SK-N-SH treated with all-trans-retinoic acid at 6 μM for 48 hours (cell line): ENCODE results near the gene AKAP6.
A peak's percentile ranks its signal among the peaks of the same experiment; 100 is the strongest.

Experiments used
- ATAC-seq: fragments of 200-7000 bp; cut with Tn5 transposase; 3 replicates; pipeline ENCODE4 v1.9.1; 2020; ENCODE audit warnings: mild to moderate bottlenecking, moderate library complexity
- ARNTL ChIP-seq: fragments of 450-650 bp; formaldehyde crosslinking; IDR thresholded peaks from 2 replicates; pipeline ENCODE4 v1.5.0; 2020; ENCODE audit warnings: low read depth, mild to moderate bottlenecking, moderate library complexity, borderline replicate concordance
- CSDC2 ChIP-seq: fragments of 250-450 bp; sonication (Bioruptor Pico); IDR thresholded peaks from 2 replicates; pipeline ENCODE4 v1.5.0; 2020; ENCODE audit warnings: mild to moderate bottlenecking, moderate library complexity
- ESRRG ChIP-seq: fragments of 250-450 bp; sonication (Bioruptor Pico); IDR thresholded peaks from 2 replicates; pipeline ENCODE4 v1.6.1; 2021; ENCODE audit warnings: mild to moderate bottlenecking
- GLIS3 ChIP-seq: fragments of 250-450 bp; sonication (Bioruptor Pico); IDR thresholded peaks from 2 replicates; pipeline ENCODE4 v1.5.0; 2020; ENCODE audit warnings: mild to moderate bottlenecking, moderate library complexity
- ISL1 ChIP-seq: fragments of 250-450 bp; sonication (Bioruptor Pico); IDR thresholded peaks from 2 replicates; pipeline ENCODE4 v2.1.2; 2022; ENCODE audit warnings: mild to moderate bottlenecking, moderate library complexity
- OSR1 ChIP-seq: fragments of 250-450 bp; sonication (Bioruptor Pico); IDR thresholded peaks from 2 replicates; pipeline ENCODE4 v1.8.0; 2022; ENCODE audit warnings: moderate library complexity, mild to moderate bottlenecking, inconsistent platforms
- PPARA ChIP-seq: fragments of 250-450 bp; sonication (Bioruptor Pico); IDR thresholded peaks from 2 replicates; pipeline ENCODE4 v1.5.0; 2020; ENCODE audit warnings: mild to moderate bottlenecking, borderline replicate concordance
- RARB ChIP-seq: fragments of 250-450 bp; sonication (Bioruptor Pico); IDR thresholded peaks from 2 replicates; pipeline ENCODE4 v1.8.0; 2021; ENCODE audit warnings: mild to moderate bottlenecking, moderate library complexity
- SNAI2 ChIP-seq: fragments of 250-450 bp; sonication (Bioruptor Pico); IDR thresholded peaks from 2 replicates; pipeline ENCODE4 v1.5.0; 2020; ENCODE audit warnings: mild to moderate bottlenecking, moderate library complexity
- TCF4 ChIP-seq: fragments of 250-450 bp; sonication (Bioruptor Pico); IDR thresholded peaks from 2 replicates; pipeline ENCODE4 v1.8.0; 2021; ENCODE audit warnings: mild to moderate bottlenecking, moderate library complexity, borderline replicate concordance
- TOX ChIP-seq: fragments of 250-450 bp; sonication (Bioruptor Pico); IDR thresholded peaks from 2 replicates; pipeline ENCODE4 v1.8.0; 2021; ENCODE audit warnings: mild to moderate bottlenecking, moderate library complexity, borderline replicate concordance
- ZC3H10 ChIP-seq: fragments of 250-450 bp; sonication (Bioruptor Pico); IDR thresholded peaks from 2 replicates; pipeline ENCODE4 v1.5.1; 2021; ENCODE audit warnings: mild to moderate bottlenecking, moderate library complexity
- ZFP3 ChIP-seq: fragments of 250-450 bp; sonication (Bioruptor Pico); IDR thresholded peaks from 2 replicates; pipeline ENCODE4 v1.5.0; 2020; ENCODE audit warnings: mild to moderate bottlenecking, moderate library complexity
- ZFP30 ChIP-seq: fragments of 450-650 bp; formaldehyde crosslinking; IDR thresholded peaks from 2 replicates; pipeline ENCODE4 v1.5.0; 2022; ENCODE audit warnings: mild to moderate bottlenecking, moderate library complexity
- ZNF565 ChIP-seq: fragments of 450-650 bp; formaldehyde crosslinking; conservative IDR thresholded peaks from 2 replicates; pipeline ENCODE4 v1.5.0; 2020; ENCODE audit warnings: low read depth, mild to moderate bottlenecking, moderate library complexity
- ZNF70 ChIP-seq: fragments of 450-650 bp; formaldehyde crosslinking; IDR thresholded peaks from 2 replicates; pipeline ENCODE4 v1.5.0; 2020; ENCODE audit warnings: mild to moderate bottlenecking, moderate library complexity
- ZNF8 ChIP-seq: fragments of 450-650 bp; formaldehyde crosslinking; IDR thresholded peaks from 2 replicates; pipeline ENCODE4 v1.5.0; 2020; ENCODE audit warnings: mild to moderate bottlenecking, moderate library complexity
- TF ChIP-seq, protein P1 (sequence below): fragments of 250-450 bp; sonication (Bioruptor Pico); IDR thresholded peaks from 2 replicates; pipeline ENCODE4 v1.5.0; 2020; ENCODE audit warnings: mild to moderate bottlenecking, moderate library complexity
- TF ChIP-seq, protein P2 (sequence below): fragments of 250-450 bp; sonication (Bioruptor Pico); IDR thresholded peaks from 2 replicates; pipeline ENCODE4 v1.5.1; 2020; ENCODE audit warnings: low read depth, mild to moderate bottlenecking, moderate library complexity
- TF ChIP-seq, protein P3 (sequence below): fragments of 250-450 bp; sonication (Bioruptor Pico); IDR thresholded peaks from 2 replicates; pipeline ENCODE4 v1.5.1; 2021; ENCODE audit warnings: mild to moderate bottlenecking, moderate library complexity
- TF ChIP-seq, protein P4 (sequence below): fragments of 250-450 bp; sonication (Bioruptor Pico); IDR thresholded peaks from 2 replicates; pipeline ENCODE4 v1.8.0; 2021; ENCODE audit warnings: low read depth, mild to moderate bottlenecking, moderate library complexity, borderline replicate concordance
- TF ChIP-seq, protein P5 (sequence below): fragments of 250-450 bp; sonication (Bioruptor Pico); IDR thresholded peaks from 2 replicates; pipeline ENCODE4 v1.8.0; 2020; ENCODE audit warnings: mild to moderate bottlenecking, moderate library complexity, borderline replicate concordance

AKAP6 gene

DNA sequence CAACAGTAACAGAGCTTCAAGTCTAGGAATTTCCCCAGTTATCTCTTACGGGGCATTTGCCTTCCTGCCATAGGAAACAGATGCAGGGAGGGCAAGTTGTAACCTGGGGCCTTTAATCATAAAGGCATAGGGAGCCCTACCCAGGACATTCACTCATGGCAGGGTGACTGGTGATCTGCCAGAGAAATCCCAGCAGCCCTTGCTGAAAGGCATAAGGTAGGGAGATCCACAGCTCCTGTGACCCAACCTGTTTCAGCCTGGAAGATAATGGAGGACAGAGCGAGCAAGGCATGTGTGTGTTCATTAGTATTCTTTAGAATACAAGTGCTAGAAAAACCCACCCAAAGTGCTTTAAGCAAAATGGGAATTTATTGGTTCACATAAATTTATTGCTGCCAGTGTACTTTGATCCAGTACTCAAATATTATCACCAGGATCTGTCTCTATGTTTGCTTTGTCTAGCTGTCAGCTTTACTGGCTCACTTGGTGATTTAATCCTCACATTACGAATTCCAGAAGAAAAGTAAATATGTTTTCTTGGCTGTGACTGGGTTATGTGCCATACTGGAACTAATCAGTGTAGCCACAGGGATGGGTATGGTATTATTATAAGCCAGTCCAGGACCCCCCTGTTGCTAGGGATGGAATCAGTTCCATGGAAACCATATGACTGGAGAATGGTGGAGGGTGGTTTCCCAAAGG, 21.1 kb upstream of the AKAP6 start:
- TF ChIP-seq, protein P1, sequence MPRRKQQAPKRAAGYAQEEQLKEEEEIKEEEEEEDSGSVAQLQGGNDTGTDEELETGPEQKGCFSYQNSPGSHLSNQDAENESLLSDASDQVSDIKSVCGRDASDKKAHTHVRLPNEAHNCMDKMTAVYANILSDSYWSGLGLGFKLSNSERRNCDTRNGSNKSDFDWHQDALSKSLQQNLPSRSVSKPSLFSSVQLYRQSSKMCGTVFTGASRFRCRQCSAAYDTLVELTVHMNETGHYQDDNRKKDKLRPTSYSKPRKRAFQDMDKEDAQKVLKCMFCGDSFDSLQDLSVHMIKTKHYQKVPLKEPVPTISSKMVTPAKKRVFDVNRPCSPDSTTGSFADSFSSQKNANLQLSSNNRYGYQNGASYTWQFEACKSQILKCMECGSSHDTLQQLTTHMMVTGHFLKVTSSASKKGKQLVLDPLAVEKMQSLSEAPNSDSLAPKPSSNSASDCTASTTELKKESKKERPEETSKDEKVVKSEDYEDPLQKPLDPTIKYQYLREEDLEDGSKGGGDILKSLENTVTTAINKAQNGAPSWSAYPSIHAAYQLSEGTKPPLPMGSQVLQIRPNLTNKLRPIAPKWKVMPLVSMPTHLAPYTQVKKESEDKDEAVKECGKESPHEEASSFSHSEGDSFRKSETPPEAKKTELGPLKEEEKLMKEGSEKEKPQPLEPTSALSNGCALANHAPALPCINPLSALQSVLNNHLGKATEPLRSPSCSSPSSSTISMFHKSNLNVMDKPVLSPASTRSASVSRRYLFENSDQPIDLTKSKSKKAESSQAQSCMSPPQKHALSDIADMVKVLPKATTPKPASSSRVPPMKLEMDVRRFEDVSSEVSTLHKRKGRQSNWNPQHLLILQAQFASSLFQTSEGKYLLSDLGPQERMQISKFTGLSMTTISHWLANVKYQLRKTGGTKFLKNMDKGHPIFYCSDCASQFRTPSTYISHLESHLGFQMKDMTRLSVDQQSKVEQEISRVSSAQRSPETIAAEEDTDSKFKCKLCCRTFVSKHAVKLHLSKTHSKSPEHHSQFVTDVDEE (CRISPR knock-in tag) = no peak
- TF ChIP-seq TCF4 (CRISPR knock-in tag) = 0 out of 2 replicates have a peak, but pooled peaks have one; percentile 27
- TF ChIP-seq ISL1 (CRISPR knock-in tag) = peak; percentile 80
- ATAC-seq = peak; percentile 52

DNA sequence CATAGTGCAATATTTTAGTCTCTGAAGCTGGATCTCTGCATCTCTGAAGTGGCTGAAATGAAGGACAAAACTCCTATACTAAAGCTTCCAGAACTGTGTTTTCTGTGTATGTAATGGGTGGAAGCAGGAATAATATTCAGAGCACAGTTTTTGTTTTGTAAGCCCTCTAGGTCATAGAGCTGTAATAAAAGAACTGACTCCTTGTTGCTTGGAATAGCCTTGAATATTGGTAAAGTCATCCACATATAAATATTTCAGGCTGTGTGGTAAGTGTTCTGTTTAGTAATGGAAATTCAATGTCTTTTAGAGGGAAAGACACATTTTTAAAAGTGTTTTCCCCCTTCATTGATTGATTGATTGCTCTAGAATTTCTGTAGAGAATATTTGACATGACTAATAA, 18.2 kb upstream of the AKAP6 start:
- TF ChIP-seq ZNF8 (CRISPR knock-in tag) (no peak), ARNTL (no peak), ESRRG (CRISPR knock-in tag) (no peak), ISL1 (CRISPR knock-in tag) (no peak), TCF4 (CRISPR knock-in tag) (no peak), ZFP3 (CRISPR knock-in tag) (no peak), ZNF70 (CRISPR knock-in tag) (no peak), ZNF565 (no peak), TOX (CRISPR knock-in tag) (no peak), OSR1 (CRISPR knock-in tag) (no peak), SNAI2 (CRISPR knock-in tag) (no peak), GLIS3 (CRISPR knock-in tag) (no peak), PPARA (CRISPR knock-in tag) (no peak), ZC3H10 (CRISPR knock-in tag) (no peak)
- TF ChIP-seq, protein P2, sequence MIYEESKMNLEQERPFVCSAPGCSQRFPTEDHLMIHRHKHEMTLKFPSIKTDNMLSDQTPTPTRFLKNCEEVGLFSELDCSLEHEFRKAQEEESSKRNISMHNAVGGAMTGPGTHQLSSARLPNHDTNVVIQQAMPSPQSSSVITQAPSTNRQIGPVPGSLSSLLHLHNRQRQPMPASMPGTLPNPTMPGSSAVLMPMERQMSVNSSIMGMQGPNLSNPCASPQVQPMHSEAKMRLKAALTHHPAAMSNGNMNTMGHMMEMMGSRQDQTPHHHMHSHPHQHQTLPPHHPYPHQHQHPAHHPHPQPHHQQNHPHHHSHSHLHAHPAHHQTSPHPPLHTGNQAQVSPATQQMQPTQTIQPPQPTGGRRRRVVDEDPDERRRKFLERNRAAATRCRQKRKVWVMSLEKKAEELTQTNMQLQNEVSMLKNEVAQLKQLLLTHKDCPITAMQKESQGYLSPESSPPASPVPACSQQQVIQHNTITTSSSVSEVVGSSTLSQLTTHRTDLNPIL (CRISPR knock-in tag) = no peak
- TF ChIP-seq, protein P3, sequence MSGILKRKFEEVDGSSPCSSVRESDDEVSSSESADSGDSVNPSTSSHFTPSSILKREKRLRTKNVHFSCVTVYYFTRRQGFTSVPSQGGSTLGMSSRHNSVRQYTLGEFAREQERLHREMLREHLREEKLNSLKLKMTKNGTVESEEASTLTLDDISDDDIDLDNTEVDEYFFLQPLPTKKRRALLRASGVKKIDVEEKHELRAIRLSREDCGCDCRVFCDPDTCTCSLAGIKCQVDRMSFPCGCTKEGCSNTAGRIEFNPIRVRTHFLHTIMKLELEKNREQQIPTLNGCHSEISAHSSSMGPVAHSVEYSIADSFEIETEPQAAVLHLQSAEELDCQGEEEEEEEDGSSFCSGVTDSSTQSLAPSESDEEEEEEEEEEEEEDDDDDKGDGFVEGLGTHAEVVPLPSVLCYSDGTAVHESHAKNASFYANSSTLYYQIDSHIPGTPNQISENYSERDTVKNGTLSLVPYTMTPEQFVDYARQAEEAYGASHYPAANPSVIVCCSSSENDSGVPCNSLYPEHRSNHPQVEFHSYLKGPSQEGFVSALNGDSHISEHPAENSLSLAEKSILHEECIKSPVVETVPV (CRISPR knock-in tag) = no peak
- no peak for ATAC-seq

DNA sequence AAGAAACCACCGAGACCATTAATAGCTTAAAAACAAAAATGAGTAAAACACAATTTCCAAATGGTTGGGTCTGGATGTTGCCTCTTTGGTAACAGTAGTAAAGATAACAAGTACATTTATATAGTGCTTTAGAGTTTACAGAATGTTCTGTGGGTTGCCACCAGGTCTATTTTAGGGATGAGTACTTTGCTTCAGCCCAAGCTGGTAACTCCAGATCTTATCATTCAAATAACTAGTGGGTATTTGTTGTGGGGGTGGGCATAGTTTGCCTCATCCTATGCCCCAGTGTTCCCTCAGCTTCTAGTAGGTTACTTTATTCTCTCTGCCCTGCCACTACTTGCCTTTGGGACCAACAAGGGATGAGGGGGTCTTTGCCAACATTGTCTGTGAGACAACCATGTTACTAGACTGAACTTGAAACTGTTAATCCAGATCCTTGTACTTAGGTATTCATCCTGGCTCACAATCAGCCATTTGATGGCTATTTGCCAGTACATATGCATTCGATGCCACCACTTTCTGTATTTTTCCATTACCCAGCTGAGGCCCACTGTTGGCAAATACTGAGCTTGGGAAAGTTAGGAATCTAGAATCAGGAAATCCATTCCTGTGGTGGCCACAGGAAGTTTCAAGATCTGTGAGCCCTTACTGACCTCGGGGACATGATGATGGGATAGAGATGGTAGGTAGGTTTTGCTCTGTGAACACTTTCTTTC, 17.6 kb upstream of the AKAP6 start:
- TF ChIP-seq ZFP30 (CRISPR knock-in tag) = no peak
- no peak for TF ChIP-seq PPARA (CRISPR knock-in tag)
- no peak for ATAC-seq

DNA sequence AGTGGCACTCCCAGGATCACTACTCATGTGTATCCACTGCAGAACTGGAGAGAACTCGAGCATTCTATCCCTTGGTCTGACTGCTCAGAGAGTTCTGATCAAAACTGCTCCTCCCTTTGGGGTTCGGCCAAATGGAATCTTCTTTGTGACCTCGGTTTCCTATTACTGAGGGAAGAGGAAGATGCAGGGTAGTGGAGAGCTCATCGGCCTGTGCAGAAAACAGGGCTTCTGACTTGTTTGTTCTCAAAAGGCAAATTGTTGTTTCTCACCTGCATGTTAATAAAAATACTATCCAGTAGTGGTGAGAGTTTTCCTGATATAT, 17.1 kb upstream of the AKAP6 start:
- ATAC-seq = no peak
- TF ChIP-seq ZNF8 (CRISPR knock-in tag) (no peak), TCF4 (CRISPR knock-in tag) (no peak), OSR1 (CRISPR knock-in tag) (no peak), GLIS3 (CRISPR knock-in tag) (no peak), ARNTL (no peak), ESRRG (CRISPR knock-in tag) (no peak), ZNF70 (CRISPR knock-in tag) (no peak), CSDC2 (CRISPR knock-in tag) (no peak), SNAI2 (CRISPR knock-in tag) (no peak), RARB (no peak), ZFP30 (CRISPR knock-in tag) (no peak), ISL1 (CRISPR knock-in tag) (no peak)
- TF ChIP-seq, protein P4, sequence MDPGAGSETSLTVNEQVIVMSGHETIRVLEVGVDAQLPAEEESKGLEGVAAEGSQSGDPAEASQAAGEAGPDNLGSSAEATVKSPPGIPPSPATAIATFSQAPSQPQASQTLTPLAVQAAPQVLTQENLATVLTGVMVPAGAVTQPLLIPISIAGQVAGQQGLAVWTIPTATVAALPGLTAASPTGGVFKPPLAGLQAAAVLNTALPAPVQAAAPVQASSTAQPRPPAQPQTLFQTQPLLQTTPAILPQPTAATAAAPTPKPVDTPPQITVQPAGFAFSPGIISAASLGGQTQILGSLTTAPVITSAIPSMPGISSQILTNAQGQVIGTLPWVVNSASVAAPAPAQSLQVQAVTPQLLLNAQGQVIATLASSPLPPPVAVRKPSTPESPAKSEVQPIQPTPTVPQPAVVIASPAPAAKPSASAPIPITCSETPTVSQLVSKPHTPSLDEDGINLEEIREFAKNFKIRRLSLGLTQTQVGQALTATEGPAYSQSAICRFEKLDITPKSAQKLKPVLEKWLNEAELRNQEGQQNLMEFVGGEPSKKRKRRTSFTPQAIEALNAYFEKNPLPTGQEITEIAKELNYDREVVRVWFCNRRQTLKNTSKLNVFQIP (CRISPR knock-in tag) = no peak
- TF ChIP-seq, protein P1 (CRISPR knock-in tag) = no peak
- TF ChIP-seq, protein P5, sequence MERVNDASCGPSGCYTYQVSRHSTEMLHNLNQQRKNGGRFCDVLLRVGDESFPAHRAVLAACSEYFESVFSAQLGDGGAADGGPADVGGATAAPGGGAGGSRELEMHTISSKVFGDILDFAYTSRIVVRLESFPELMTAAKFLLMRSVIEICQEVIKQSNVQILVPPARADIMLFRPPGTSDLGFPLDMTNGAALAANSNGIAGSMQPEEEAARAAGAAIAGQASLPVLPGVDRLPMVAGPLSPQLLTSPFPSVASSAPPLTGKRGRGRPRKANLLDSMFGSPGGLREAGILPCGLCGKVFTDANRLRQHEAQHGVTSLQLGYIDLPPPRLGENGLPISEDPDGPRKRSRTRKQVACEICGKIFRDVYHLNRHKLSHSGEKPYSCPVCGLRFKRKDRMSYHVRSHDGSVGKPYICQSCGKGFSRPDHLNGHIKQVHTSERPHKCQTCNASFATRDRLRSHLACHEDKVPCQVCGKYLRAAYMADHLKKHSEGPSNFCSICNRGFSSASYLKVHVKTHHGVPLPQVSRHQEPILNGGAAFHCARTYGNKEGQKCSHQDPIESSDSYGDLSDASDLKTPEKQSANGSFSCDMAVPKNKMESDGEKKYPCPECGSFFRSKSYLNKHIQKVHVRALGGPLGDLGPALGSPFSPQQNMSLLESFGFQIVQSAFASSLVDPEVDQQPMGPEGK (CRISPR knock-in tag) = no peak
